Stomach (tissue), 4 donors: ENCODE measurements around the gene HLA-DPA1.

Experiments
- EP300 ChIP-seq: sonication (generic); formaldehyde crosslinking; IDR thresholded peaks from one replicate; pipeline ENCODE4 v1.6.1; 2017; ENCODE audit warnings: antibody characterized with exemption
- POLR2A ChIP-seq, 4 donors: fragments of 450-650 bp; IDR thresholded peaks; one replicate each; pipeline ENCODE4 v1.6.1; 2016; ENCODE audit warnings: antibody characterized with exemption in 4 of 4, control low read depth in 2 of 4, mild to moderate bottlenecking in 1 of 4, moderate library complexity in 1 of 4
- TF ChIP-seq, protein P1 (sequence below), 7 experiments: fragments of 450-650 bp in 4 of 7; fragments of 200-600 bp in 3 of 7; sonication (generic) in 3 of 7; IDR thresholded peaks; one replicate each; pipeline ENCODE4 v1.5.1; 2016 to 2019; ENCODE audit warnings: antibody characterized with exemption in 7 of 7, control low read depth in 2 of 7, mild to moderate bottlenecking in 1 of 7

DNA sequence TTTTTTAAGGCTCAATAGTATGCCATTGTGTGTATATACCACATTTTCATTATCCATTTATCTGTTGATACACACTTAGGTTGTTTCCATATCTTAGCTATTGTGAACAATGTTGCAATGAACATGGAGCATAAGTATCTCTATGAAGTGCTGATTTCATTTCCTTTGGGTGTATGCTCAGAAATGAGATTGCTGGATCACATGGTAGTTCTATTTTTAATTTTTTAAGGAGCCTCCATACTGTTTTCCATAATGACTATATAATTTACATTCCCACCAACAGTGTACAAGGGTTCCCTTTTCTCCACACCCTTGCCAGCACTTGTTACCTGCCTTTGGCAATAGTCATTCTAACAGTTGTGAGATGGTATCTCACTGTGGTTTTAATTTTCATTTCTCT, 48.9 kb downstream of the HLA-DPA1 start:
- TF ChIP-seq, protein P1, sequence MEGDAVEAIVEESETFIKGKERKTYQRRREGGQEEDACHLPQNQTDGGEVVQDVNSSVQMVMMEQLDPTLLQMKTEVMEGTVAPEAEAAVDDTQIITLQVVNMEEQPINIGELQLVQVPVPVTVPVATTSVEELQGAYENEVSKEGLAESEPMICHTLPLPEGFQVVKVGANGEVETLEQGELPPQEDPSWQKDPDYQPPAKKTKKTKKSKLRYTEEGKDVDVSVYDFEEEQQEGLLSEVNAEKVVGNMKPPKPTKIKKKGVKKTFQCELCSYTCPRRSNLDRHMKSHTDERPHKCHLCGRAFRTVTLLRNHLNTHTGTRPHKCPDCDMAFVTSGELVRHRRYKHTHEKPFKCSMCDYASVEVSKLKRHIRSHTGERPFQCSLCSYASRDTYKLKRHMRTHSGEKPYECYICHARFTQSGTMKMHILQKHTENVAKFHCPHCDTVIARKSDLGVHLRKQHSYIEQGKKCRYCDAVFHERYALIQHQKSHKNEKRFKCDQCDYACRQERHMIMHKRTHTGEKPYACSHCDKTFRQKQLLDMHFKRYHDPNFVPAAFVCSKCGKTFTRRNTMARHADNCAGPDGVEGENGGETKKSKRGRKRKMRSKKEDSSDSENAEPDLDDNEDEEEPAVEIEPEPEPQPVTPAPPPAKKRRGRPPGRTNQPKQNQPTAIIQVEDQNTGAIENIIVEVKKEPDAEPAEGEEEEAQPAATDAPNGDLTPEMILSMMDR (IDR thresholded peaks at IDR 0.05), result no peak
- TF ChIP-seq POLR2A (IDR thresholded peaks at IDR 0.05) (no peak), EP300 (no peak)
